NCI-H2081 treated with DMSO at 0.1 percent for 48 hours (cell line): ENCODE results near the gene CMIP.

ENCODE experiments used
- DNase-seq: peaks from one replicate; lab custom pipeline; 2025; lab: John Stamatoyannopoulos, UW

CMIP gene

DNA sequence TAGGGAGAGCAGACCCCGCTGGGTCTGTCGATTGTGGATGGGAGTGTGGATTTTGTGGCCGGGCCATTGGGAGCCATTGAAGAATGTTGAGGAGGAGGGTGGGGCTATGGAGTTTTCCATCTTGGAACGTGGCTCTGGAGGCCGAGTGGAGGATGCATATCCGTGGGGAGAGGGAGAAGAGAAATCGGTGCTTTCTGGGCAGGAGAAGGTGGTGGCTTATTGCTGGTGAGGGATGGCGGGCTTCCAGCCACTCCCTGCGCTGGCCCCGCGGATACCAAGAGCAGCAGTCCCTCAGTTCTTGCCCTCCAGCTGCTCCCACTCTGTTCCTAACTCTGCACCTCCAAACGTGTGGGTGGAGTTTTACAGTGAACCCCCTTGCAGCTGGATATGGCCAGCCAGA lies 162.4 kb downstream of the CMIP start:
- no peak for DNase-seq

DNA sequence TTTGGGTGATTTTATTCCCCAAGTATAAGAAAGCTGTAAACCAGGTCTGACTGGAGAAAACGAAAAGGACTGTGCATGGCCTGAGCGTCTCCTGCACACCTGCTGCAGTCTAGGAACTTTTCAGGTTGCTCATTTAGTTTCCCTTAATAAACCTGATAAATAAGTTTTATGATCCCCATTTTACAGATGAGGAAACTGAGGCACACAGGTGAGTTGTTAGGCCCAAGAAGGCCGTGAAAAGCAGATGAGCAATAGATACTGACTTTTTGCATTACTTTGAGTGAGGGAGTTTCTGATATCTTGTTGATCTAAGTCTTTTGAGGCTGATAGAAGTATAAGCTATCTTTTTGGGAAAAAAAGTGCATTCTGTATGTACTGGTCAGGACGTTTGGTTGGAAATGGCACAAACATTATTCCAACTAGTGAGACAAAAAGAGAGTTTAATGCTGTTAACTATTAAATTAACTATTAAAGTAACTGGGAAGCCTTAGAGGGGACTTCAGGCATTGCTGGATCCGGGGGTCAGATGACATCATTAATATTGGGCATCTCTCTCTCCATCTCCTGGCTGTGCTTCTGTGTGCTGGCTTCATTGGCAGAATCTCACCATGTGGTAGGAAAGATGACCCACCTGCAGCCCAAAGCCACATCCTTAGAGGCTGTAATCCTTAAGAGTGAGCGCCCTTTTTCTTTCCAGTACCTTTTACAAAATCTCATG lies 163.4 kb downstream of the CMIP start:
- no peak for DNase-seq

DNA sequence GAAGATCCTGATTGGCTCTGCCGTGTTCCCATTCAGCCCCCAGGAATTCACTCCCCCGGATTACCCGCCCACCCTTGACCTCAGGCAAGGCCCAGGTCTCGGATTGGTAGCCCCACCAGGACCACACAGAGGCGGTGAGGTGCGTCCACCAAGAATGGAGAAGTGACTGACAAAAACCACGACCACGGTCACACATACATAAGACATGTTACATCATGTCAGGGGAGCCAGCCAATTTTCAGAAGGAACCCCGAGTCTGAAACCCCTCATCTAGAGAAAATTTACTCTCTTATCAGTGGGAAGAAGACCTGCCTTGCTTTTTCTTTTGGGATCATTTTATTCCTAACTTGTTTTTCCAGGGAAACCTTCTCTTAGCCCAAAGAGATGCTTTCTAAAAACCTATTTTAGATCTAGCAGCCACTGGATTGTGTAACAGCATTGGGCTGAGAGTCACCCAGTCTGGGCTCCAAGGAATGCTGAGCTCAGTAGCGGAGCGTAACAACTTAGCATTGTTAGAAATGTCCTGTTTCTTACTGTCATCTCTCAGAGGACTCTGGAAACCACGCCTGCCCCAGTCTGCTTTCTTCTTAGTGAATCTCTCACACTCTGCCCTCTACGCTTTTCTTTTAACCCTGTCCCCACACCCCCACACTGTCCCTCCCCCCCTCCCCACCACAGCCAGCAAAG lies 164.1 kb downstream of the CMIP start:
- no peak for DNase-seq

DNA sequence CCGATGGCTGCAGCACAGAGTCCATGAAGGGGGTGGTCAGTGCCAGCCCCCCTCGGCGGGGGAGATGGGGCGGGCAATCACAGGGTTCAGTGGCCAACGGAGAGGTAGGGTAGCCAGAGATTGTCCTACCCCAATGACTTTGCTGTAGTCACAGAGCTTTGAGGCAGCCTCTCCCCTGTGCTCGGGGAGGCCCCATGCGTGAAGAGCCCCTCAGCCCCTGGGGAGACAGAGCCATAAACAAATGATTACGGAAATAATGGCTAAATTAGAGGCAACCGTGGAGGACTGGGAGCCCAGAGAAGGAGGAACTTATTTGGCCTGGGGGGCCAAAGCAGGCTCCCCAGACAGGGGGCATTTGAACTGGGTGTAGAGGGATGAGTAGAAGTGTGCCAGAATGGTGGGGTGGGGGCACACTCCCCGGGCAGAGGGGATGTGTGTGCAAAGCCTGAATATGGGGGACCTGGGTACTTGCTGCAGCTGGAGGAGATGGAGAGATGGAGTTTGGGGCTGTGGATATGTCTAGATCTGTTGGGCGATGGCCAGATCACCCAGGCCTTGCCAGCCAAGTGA lies 164.8 kb downstream of the CMIP start:
- no peak for DNase-seq

DNA sequence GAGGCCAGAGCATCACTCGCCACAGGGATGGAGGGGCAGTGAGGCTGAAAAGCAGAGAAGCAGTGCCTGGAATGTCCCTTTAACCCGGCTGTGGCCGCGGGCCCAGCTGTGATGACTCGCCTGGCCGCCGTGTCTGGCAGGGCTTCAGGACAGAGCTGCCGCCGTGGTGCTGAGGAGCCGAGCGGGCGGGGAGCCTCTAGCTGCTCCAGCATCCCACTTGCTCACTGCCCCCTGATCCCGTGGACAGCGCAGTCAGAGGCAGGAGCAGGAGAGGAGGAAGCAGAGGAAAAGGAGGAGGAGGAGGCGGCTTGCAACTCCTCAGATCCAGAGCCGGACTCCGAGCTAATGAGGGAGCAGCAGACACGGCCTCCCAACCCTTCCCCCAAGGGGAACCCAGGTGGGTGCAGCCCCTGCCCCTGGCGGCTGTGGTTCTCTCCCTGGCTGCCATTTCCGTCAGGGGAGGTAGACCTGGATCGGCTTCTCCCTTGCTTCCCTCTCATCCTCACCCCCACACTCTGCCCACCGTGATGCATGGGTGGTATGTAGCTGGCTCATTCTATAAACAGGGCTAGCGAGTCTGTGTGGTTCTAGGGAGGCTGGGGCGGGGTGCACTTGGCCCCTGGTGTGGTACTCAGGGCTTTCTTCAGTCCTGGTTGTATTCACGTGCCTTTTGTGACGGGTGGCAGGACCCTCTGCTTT lies 165.7 kb downstream of the CMIP start:
- no peak for DNase-seq

DNA sequence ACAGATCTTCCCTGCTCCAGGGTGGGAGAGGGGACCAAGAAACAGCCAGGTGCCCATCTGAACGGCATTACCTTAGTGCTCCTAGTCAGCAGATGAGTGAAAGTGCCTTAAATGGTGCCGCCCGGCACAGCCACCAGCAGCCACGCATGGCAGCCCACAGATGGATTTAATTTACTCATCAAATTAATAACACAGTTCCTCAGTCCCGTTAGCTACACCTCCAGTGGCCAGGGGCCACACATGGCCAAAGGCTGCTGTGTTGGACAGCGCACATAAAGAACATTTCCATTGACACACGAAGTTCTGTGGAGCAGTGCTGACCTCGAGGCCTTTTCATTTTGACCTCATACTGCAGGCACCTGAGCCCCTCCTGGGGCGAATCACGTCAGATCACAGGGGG lies 166.3 kb downstream of the CMIP start:
- no peak for DNase-seq

DNA sequence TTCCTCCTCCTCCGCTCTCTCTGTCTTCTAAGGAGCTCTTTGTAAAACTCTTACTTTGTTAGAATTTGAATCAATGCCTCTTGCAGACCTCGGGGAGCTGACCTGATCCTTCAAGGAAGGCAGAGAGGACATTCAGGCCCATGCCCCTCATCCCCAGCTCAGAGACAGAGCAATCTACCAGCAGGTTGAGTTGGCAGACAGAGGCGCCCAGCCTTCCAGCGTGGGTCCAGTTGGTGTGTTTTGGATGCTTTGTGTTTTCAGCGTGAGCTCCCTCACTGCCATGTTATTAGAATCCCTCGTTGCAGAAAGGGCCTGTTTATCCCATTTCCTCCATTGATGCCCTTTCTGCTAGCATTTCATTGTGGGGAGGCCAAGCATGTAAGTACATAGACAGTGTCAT lies 167.1 kb downstream of the CMIP start:
- no peak for DNase-seq

DNA sequence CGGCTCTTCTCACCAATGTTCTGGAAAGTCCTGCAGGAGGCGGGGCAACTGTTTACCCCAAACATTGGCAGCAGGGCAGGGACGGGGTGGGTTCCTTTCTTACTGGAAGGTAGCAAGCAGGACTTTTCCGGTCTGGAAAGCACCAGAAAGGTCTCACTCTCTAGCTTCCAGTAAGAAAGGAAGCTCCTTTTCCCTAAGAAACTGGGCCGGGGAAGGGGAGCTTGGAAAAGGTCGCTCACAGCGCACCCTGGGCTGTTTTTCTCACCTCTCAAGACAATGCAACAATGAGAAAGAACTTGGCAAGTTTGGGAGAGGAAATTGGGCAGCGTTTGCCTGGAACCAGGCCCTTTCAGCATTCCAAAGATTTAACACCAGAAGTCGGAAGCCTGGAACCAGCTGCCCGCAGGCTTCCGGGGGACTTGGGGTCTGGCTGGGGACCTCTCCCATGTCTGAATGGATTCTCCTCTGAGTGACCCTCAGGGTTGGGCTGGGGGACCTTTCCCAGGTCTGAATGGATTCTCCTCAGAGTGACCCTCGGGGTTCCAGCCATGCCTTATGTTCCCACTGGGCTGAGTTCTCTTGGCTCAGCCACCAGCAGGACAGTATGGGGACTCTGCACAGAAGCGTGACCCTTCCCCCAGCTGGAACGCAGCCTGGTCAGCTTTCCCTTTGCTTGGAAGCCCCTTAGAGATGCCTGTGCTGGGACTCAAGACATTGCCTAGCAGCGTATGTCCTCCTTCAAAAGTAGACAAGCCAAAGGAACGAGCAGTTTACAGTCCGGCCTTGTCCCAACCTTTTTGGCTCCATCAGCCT lies 167.9 kb downstream of the CMIP start:
- no peak for DNase-seq

DNA sequence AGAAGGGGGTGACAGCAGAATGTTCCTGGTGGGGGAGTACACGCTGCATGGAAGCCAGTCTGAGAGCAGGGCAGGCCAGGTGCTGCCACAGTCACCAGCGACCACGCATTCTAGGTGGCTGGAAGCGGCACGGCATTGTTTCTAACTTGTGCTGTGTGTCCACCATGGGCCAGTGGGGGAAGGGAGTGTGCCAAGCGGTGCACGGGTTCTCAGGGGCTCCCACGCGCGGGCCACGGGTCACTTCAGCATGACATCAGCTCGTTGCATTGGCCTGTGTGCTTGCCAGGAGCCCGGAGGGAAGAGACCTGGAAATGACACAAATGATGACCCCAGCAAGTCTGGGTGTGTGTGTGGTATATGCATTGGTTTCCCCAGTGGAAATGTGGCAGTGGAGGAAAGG lies 169.6 kb downstream of the CMIP start:
- DNase-seq = no peak

DNA sequence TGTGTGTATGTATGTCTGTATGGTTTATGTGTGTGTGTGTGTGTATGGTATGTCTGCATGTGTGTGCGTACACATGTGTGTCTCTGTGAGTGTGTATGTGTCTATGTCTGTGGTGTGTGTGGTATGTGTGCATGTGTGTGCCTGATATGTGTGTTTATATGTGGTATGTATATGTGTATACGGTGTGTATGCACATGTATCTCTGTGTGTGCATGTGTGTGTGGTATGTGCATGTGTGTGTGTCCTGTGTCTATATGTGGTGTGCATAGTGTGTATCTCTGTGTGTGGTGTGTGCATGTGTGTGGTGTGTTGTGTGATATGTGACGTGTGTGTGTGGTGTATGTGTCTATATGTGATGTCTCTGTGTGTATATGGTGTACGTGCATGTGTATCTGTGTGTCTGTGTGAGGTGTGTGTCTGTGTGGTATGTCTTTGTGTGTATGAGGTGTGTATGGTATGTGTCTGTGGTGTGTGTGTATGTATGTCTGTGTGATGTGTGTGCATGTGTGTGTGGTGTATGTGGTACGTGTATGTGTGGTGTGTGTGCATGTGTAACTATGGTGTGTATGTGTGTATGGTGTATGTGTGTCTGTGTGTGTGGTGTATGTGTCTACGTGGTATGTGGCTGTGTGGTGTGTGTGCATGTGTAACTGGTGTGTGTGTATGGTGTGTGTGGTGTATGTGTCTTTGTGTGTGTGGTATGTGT lies 170.2 kb downstream of the CMIP start:
- DNase-seq = no peak

DNA sequence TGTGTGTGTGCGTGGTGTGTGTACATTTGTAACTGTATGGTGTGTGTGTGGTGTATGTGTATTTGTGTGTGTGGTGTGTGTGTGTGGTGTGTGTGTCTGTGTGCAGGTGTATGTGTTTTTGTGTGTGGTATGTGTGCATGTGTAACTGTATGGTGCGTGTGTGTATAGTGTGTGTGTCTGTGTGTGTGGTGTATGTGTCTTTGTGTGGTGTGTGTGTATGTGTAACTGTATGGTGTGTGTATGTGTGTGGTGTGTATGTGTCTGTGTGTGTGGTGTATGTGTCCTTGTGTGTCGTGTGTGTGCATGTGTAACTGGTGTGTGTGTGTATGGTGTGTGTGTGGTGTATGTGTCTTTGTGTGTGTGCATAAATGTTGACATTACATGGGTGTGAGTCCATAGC lies 170.8 kb downstream of the CMIP start:
- no peak for DNase-seq

DNA sequence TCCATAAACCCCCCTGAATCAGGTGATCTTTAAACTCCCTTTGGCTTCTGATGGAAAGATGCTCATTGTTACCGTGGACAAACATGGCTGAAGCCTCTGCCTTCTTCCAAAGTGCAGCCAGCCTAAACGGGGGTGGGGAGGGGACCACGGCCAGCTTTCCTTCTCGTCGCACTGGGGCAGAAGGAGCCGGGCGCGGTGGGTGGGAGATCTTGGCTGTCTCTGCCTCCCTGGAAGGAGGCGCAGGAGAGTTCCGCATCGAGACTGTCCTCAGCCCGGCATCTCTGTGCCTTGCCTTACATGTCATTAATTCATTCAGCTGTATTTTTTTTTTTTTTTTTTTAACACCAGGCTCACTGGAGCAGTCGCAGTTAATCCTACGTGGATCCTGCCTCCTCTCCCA lies 171.2 kb downstream of the CMIP start:
- DNase-seq = no peak

DNA sequence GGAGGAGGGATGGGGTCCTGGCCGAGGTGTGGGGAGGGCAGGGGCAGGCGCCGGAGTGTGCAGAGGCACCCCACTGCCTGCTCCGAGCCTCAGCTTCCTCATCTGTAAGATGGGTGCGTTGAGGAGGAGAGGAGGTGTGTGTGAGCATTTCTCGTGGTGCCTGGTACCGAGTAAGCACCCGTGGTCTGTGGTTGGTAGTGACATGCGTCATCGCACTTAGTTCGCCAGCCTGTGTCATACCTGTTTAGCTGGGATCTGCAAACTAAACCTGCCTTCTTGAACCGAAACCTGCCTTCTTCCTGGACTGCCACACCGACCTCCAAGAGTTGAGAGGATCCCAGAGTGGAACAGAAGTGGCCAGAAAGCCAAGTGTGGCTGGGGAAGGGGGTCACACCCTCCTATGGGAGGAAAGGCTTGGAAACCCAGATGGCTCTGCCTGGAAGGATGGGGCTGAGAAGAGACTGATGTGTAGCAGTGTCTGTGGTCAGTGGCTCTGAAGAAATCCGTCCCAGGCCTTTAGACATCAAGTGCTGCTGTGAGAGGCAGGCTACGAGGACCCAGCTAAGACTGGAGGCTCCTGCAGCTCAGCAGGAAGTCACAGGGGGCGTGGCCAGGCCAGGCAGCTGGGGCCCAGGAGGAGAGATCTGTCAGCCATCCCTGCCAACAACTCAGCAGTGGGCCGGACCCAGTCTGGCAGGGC lies 171.9 kb downstream of the CMIP start:
- no peak for DNase-seq

DNA sequence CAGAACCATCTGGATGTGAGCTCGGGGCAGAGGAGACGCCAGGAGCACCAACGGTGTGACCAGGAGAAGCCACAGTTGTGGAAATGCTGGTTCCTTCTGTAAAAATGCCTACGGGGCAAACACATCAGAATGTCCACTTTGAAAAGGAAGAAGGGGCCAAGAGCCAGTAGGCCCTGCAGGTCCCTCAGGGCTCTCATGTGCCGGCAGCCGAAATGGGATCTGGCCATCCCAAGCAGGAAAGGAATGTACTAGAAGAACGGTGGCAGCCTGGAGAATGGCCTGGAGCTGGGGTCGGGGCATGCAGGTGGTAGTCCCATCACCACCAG lies 172.4 kb downstream of the CMIP start:
- DNase-seq = no peak

DNA sequence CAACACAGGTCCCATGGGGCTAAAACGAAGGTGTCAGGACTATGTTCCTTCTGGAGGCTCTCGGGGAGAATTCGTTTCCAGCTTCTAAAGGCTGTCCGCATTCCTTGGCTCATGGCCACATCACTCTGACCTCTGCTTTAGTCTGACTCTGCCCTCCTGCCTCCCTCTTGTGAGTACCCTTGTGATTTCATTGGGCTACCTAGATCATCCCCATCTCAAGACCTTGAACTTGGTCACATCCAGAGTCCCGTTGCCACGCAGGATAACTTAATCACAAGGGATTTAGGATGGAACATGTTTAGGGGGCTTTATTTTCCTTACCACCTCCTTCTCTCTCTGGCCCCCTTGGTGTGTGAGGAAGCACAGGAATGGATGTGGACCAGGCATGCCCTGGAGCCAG lies 173.6 kb downstream of the CMIP start:
- no peak for DNase-seq

DNA sequence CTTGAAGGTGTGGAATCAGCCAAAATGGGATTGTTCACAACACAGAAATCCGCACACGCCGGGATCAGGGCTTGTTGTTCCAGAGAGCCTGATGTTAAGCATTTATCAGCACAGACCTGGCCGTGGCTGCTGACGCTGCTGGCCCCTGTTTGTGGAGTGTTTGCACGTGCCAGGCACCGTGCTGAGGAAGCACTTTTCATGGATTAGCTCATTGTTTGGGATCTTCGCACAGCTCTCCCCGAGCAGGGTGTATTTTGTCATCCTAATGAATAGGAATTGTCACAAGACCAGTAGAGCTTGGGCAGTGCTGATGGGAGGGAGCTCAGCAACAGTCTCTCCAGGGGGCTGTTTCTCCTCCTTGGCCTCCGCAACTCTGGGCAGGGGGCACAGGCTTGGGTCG lies 174.1 kb downstream of the CMIP start:
- DNase-seq = no peak

DNA sequence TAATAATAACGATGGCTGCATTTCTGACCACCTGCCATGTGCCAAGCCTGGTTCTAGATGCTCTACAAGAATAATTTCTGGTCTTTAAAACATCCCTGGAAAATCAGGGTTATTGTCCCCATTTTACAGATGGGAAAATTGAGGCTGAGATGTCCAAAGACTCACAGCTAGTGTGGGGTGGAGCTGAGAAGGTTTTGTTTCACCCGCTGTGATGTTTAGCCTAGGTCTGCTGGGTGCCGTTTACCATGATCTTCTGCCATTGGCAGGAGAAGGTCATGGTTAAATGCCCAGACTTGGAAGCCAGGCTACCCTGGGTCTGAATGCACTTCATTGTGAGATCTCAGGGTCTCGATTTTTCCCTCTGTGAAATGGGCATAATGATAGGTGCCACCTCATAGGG lies 175.4 kb downstream of the CMIP start:
- no peak for DNase-seq

DNA sequence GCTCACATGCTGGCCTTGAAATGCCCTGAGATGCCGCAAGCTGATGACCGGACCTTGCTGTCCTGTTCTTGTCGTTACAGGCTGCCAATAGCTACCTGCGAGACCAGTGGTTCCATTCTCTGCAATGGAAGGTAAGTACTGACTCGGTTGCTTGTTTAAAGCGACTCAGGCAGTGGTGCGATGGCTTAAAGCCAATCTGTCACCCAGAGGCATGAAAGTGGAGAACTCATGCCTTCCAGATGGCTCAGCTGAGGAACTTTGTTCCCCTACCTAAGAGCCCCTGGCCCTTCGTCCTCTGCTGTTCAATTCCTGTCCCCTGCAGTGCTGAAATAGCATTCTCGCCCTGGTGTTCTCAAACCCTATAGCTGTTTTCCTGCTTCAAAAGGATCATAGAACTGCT lies 176.2 kb downstream of the CMIP start:
- no peak for DNase-seq

DNA sequence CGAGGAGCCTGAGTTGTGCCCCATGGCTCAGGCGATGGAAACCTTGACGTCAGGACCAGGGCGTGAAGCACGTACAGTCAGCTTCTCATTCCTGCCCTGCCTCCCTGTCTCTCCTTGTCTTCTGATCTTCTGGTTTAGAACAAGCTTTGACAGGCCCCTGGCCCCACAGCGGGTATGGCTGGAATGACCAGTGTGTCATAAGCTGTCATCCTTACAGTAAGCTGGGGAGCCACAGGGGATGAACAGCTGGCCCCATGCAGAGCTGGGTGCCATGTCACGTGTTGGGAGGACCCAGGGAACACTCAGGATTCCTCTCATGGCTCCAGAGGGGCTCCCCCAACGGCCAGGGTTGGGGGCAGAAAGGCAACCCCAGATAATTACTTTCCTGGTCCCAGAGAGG lies 176.9 kb downstream of the CMIP start:
- DNase-seq = no peak

DNA sequence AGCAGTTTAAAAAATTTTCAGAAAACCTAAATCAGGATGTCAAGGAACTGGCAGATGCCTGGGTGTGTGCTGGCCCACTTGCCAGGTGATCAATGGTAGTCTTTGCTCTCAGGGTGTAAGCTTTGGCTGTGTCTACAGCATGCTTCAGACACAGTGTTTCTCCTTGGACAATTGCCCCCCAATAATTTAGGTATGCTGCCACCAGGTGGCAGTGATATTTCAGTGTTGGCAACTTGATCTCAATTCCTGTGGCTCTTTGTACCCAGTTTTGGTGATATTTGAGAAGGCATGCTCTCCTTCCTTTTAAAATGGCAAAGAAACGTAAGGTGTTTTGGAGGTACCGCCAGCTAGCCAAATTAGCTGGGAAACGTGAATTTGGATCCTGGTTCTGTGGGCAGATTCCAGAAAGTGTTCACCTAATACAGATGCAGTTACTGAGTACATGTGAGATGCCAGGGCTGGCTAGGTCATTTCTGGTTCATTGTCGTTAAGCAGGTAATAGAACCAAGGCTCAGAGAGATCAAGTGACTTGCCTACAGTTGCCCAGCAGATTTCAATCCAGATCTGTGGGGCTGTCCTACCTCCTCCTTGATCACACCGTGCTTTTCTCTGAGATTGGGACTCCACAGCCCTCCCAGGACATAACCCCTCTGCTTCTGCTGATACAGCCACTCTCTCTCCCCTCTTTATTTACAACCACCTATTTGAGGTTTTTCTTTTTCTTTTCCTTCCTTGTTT lies 178.9 kb downstream of the CMIP start:
- DNase-seq = no peak

DNA sequence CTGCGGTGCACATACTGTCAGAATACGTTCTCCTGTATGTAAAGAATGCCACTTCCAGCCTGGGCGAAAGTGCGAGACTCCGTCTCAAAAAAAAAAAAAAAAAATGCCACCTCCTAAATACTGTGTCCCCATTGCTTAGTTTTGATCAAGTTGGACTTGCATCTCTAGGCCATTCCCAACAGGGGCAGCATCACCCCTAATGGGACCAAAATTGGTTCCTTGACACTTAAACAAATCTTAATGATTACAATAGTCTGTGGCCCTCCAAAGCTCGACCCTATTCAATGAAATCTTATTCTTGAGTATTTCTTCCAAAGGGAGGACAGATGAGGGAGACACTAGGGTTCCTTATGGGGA lies 179.8 kb downstream of the CMIP start:
- no peak for DNase-seq
